ENCODE results near the gene PCK1.
"Not testable (repeated sequence)": the region's sequence is repeated elsewhere in the genome, so short reads cannot be mapped to it uniquely, and the experiment has no call there.

Gene PCK1

DNA sequence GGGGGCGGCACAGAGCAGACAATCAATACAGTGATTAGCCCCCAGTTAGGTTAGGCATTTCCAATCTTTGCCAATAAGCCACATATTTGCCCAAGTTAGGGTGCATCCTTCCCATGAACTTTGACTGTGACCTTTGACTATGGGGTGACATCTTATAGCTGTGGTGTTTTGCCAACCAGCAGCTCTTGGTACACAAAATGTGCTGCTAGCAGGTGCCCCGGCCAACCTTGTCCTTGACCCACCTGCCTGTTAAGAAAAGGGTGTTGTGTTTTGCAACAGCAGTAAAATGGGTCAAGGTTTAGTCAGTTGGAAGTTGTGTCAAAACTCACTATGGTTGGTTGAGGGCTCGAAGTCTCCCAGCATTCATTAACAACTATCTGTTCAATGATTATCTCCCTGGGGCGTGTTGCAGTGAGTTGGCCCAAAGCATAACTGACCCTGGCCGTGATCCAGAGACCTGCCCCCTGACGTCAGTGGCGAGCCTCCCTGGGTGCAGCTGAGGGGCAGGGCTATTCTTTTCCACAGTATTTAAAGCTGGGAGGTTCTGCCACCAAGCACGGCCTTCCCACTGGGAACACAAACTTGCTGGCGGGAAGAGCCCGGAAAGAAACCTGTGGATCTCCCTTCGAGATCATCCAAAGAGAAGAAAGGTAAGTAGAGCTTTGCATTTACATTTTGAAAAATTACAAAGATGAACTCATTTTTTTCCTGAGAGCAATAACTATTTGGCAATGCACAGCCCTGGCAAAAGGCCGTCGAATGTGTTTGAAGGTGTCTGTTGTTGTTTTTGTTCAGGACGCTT lies at the start of gene PCK1:
Gene PCK1 (plus strand): TSS at position 557 of the 802 bp plus-strand sequence. CDS start 302 bp downstream, outside the sequence.
- no peak for DNase-seq

DNA sequence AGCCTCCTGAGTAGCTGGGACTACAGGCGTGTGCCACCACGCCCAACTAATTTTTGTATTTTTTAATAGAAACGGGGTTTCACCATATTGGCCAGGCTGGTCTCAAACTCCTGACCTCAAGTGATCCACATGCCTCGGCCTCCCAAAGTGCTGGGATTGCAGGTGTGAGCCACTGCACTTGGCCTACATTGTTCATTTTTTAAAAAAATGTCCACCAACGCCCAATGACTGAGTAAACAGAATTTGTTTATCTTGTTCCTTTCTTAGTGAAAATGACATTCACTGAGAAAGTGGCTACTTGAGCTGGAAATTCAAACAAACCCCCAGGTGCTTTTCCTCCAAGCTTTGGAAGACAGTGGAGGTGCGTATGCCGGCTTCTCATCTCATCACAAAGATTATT lies 49.2 kb upstream of the PCK1 start:
- DNase-seq, result not testable (repeated sequence)

DNA sequence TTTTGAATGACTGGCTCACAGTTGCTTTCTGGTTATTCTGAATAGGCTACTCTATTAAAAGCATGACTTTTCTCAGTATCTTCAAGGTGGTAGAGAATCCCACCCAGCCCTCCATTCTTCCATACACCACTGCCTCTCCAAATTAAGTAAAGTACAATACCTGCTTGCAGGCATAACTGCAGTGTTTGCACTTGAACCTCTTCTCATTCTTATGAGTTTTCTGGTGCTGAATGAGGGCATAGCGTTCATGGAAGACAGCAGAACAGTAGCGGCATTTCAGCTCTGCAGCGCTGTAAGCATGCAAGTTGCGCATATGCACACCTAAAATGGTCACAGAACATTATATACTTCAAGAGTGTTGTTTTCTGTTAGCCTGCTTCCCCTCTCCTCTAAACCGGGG lies 48.5 kb upstream of the PCK1 start:
- DNase-seq, result no peak

DNA sequence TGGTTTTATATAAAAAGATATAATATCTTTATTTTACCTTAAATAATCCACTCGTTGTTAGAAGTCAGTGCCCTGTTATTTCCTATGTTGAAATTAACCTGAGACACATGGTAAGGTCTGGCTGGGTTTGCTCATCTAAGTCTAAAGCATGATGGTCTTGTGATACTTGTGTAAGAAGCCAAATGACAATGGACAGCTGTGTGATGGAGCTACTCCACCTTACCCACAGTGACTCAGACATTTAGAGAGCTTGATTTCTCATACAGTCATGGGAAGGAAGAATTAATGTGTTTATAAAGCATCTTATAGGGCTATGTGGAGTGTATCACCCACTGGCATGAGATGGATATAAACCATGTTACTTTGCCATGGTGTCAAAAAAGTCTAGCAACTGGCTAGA lies 47.7 kb upstream of the PCK1 start:
- DNase-seq, result no peak

DNA sequence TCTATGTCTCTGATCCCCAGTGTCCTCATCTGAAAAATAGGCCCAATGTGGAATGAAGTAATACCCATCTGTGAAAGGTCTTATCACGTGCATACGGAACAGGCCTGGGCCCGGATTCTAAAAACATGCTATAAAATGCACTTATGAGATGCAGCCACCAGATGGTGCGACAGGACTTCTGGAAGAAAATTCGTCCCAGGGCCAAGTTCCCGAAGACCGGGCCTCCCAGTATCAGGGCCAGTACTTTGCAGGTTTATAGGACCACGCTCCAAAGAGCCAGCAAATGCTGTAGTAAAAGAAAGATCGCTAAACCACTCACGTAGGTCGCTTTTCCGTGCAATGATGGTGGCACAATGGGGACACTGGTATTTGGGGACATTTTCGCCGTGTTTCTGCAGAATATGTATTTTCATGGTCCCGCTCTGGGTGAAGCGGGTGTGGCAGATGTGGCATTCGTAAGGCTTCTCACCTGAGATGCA lies 46.6 kb upstream of the PCK1 start:
- DNase-seq, result peak; percentile 58

DNA sequence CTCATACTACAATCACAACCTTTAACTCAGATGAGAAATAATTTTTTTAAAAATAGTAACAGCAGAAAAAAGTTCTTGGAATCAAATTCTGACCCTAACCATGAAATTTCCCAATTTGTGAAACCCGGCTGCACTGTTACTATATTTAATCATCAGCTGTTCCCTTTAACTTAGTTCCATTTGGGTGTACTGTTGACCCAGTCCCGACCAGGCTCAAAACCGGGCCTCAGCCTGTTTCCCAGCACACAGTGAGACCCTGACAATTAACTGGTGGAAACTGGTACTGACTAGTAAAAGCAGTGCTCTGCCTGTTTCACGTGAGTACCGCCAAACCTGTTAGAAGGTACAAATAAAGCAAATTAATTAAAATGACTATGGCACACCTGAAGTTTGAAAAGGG lies 43.0 kb upstream of the PCK1 start:
- no peak for DNase-seq

DNA sequence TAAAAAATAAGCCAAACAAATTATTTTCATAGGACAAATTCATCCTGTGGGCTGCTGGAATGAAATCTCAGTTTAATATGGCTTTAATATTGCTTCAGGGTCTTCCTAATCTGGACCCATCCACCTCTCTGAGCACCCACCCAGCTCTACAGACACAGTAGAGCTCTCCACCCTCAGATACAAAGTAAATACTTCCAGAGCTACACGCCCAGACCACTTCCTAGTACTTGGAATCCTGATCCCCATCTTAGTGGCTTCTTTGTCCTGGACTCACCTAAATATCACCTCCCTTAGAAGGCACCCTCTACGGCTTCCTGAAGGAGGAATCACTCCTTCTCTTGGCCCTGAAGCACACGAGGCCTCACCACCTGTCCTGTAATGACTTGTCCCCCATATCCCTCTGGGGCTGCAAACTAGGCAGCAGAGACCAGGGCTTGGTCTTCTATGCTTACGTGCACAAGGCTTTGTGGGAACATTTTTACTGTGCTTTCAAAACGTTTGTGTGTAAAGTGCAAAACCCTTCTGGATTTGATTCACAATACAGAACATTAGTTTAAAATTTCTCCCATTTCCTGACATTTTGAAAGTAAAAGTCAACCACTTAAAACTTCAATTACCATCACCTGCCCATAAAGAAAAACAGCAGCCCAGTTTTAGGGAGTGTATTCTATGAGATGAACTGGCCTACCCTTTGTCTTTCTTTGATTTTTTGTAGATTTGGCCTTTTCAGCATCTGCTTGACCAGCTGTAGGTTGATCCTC lies 38.4 kb upstream of the PCK1 start:
- DNase-seq, result no peak

DNA sequence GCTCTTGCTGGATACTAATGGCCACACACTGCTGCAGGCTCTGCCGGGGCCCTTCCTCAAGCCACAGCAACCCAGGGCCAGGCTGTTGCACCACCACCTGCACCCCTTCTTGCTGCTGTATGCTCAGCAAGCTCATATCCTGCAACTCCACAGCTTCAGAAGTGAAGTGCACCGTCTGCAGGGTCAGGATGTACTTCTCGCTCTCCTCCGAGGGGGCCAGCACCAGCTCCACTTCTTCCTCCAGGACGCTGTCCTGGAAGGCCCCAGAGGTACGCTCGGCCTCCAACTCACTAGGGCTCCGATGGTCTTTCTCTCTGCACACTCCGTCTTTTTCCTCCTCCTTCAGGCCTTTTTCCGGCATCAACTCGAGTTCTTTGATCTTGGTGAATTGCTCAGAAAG lies 37.1 kb upstream of the PCK1 start:
- DNase-seq, result no peak

DNA sequence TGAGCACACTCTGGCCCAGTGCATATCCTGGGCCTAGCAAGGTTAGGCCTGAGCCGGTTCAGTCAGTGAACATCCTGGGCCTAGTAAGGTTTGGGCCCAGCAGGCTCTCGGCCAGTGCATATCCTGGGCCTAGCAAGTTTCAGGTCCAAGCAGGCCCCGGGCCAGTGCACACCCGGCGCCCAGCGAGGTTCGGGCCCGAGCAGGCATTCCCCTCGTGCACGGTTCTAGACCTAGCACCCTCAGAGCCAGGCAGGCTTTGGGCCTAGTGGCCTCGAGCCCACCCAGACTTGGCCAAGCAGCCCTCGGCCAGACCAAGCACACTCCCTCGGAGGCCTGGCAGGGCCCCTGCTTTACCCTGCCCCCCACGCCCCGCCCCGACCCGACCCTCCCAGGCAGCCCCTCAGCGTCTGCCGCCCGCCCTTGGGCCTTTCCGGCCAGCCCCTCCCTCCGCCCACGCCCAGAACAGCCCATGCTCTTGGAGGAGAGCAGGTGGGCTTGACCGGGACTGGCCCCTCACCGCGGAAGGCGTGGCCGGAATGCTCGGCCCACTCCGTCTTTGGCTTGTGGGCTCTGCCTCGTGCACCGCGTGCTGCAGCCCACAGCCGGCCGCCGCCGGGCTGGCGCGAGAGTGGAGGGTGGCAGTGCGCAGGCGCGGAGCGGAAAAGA lies 36.3 kb upstream of the PCK1 start, which contains the start of gene CTCFL:
Gene CTCFL (minus strand): TSS at position 630 of the 666 bp plus-strand sequence. CDS start 935 bp downstream, outside the sequence.
- DNase-seq, result no peak

DNA sequence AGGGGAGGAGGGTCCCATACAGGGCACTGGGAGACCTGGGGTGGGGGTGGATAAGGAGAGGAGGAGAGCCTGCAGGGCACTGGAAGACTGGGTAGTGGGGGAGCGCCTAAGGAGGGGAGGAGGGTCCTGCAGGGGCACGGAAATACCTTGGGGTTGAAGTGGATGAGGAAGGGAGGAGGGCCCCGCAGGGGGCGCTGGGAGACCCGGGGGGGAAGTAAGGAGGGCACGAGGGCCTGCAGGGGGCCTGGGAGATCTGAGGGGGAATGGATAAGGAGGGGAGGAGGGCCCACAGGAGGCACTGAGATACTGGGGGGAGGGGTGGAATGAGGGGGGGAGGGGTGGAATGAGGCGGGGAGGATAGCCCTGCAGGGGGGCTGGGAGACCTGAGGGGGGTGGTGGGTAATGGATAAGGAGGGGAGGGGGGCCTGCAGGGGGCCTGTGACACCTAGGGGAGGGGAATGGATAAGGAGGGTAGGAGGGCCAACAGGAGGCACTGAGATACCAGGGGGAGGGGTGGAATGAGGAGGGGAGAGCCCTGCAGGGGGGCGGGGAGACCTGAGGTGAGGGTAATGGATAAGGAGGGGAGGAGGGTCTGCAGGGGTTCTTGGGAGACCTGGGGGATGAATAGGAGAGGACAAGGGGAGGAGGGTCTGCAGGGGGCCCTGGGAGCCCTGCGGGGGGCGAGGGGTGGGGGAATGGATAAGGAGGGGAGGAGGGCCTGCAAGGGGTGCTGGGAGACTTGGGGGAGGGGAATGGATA lies 35.4 kb upstream of the PCK1 start:
- DNase-seq, result no peak

DNA sequence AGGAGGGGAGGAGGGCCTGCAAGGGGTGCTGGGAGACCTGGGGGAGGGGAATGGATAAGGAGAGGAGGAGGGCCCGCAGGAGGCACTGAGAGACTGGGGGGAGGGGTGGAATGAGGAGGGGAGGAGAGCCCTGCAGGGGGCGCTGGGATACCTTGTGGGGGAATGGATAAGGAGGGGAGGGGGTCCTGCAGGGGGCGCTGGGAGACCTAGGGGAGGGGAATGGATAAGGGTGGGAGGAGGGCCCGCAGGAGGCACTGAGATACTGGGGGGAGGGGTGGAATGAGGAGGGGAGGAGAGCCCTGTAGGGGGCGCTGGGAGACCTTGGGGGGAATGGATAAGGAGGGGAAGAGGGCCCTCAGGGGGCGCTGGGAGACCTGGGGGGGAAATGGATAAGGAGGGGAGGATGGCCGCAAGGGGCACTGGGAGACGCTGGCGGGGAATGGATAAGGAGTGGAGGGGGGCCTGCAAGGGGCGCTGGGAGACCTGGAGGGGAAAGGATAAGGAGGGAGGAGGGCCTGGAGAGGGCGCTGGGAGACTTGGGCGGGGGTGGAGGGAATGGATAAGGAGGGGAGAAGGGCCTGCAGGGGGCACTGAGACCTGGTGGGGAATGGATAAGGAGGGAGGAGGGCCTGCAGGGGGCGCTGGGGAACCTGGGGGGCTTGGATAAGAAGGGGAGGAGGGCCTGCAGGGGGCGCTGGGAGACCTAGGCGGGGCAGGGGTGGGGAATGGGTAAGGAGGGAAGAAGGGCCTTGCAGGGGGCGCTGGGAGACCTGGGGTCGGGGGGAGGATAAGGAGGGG lies 34.6 kb upstream of the PCK1 start:
- no peak for DNase-seq

DNA sequence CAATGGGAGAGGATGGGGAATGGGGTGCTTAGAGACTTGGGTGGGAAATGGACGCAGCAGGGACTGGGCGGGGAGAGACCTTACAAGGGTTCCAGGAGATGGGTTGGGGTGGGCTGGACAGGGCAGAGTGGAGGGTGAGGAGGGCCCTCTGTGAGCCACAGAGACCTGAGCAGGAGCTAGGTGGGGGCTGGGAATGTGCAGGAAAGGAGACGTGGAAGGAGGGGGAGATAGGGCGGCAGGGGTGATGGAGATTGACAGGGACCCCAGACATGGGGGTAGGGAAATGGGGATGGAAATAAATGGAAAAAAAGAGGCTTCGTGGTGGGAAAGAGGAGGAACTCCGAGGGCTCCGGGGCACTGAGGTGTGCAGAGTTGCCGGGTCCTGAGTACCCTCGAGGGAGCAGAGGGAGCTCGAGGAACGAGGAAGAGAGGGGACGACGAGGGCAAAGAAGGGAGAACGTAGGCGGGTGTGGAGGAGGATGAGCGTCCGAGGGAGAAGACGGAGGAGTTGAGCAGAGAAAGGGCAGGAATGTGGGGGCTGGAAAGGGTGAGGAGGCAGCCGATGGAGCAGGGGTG lies 33.9 kb upstream of the PCK1 start:
- DNase-seq, result no peak

DNA sequence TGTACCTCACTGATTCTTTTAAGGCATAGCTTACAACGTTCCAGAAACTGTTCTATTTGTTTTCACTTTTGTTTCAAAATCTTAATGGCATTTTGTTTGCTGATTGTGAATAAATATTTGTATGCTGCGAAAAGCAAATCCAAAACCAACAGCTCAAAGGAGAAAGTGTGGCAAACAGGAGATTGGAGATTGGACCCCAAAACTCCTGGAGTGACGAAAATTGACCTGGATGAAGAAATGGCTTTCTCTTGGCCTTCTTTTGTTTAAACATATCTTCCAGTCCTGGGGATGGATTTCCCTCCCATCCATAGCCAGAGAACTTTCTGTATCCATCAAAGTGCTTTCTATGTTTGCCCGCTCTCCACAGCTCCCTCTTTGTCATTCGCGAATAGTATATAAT lies 33.2 kb upstream of the PCK1 start:
- DNase-seq, result no peak

DNA sequence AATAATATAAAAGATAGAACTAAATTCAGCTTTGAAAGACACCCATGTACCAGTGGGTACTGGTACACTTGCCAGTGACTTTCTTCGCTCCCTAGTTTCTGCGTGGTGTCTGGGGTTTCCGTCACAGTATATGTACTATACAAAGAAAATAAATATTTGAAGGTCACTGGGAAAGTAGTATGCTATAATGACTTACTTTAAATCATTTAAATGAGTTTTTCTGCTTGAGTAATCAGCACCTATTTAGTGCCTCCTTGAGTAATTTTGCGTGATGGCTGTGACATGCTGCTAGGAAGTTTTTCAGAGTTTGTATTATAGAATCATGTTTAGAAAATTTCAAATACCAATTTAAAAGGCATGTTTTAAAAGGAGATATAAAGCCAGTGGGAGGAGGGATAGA lies 32.8 kb upstream of the PCK1 start:
- DNase-seq, result no peak

DNA sequence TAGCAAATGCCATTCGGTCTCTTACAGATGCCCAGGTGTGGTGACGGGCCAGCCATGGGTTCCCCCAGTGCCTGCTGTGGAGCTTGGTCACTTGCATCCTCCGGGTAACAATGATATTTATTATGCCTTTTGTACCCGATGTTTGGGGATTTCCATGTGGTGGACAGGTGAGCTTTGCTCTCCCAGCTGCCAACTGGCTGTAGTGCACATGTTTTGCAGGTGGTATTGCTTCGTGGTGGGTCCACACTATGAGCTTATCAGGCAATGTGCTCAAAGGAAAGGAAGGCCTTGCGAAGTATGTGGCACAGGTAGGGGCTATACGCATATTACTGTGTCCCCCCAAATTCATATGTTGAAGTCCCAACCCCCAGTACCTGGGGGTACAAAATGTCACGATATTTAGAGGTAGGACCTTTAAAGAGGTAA lies 31.7 kb upstream of the PCK1 start:
- DNase-seq, result no peak

DNA sequence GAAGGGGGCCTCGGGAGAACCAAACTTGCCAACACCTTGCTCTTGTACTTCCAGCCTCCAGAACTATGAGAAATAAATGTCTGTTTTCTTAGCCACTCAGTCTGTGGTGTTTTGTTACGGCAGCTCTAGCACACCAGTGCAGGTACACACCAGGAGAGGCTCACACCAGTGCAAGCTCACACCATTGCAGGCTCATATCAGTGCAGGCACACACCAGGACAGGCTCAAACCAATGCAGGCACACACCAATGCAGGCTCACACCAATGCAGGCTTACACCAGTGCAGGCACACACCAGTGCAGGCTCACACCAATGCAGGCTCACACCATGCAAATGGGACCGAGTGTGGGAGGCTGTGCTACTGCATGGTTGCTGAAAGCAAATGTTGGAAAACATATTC lies 31.1 kb upstream of the PCK1 start:
- DNase-seq, result no peak

DNA sequence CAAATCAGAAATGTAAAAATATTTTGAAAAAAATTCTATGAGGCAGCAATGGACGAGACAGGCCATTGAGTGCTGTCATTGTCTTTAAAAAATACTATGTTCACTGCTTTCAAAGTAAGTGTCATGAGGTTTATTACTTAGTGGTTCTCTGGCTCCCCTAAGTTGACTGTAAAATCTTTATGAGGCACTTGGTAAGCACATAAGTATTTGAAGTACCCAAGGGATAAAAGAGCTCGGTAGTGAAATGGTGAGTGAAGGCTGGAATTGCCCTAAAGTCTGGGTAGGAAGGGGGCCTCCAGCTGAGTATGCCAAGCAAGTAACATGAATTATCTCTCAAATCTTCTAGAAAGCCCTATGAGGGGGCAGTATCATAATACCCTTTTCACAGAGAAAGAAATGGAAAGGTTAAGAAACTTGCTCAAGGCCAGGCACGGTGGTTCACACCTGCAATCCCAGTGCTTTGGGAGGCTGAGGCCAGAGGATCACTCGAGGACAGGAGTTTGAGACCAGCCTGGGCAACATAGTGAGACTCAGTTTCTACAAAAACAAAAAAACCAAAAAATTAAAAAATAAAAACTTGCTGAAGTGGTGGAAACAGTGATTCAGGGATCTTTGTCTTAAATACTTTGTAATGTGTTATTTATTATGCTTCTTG lies 30.5 kb upstream of the PCK1 start:
- DNase-seq, result no peak

DNA sequence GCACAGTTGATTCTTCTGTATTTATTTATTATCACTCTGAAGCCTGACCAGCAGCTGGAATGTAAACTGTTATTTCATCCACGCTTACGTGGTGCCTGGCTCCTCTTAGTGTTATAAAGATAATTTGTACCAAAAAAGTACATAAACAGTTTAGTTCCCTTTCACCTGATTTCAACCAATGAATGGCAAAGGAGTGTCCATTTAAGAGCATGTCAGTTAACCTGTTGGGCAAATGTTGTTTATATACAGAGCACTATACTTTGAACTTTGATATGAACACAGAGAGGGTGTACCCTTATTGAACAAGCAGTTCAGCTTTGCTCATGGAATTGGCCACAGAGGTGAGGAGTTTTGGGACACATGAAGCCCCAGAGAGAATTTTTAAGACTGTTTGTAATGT lies 28.8 kb upstream of the PCK1 start:
- no peak for DNase-seq

DNA sequence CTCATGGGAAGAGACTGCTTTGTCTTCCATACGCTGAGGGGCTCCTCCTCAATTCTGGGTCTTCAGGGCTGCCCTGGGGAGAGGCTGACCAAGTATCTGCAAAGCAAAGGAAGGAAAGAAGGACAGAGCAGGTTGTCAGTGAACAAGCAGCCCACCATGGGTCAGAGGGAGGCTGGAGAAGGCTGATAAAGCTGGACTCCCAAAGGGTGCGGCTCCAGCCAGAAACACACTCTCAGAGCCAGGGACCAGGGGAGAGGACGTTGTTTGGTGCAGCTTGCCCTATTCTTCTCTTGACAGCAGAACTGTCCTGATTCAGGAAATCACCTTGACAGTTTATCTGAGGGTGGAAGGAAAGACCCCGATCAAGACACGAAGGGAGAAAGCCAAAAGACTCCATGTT lies 25.6 kb upstream of the PCK1 start:
- DNase-seq, result no peak

DNA sequence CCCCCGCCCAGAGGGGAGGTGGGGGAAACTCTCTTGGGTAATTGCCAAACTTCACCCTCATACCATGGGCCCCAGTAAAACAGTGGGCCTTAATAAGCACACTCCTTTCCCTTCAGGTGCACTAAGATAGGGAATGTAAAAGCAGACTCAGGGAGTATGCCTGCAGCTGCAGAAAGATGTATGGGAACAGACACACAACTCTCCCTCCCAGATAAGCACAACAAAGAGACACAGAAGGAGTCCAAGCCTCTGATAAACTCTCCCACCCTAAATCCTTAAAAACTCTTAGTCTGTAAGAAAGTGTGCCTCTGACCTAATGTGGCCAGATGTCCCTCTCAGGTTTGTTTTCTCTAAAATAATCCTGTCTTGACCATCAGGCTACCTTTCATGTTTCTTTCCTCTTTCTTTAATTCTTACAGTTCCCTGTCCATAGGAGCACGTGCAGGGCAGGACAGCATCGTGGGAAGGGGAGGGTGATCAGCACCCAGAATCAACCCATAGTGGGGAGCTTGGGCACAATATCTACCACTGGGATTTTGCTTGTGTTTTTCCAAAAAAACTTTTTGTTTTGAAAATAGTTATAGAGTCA lies 24.7 kb upstream of the PCK1 start:
- no peak for DNase-seq
